Measurements from ENCODE around the gene CFC1B.
"Not testable (repeated sequence)": the region's sequence is repeated elsewhere in the genome, so short reads cannot be mapped to it uniquely, and the experiment has no call there.

CFC1B gene

GRCh38 chr2:130556441-130556840 lies 35.4 kb downstream of the CFC1B start:
- CTCF ChIA-PET; H3K27ac ChIP-seq (ENCODE audit: extremely low read depth, low read depth, low read length); POLR2A ChIA-PET; H3K36me3 ChIP-seq (ENCODE audit: control insufficient read depth in 2 of 2, insufficient read depth in 1 of 2, low read length in 2 of 2); H3K9me3 ChIP-seq (ENCODE audit: control insufficient read depth, insufficient read depth, low read depth, low read length); H3K4me1 ChIP-seq (ENCODE audit: control insufficient read depth, insufficient read depth, low read length); H3K4me3 ChIP-seq (ENCODE audit: low read depth, low read length): not testable (repeated sequence)

GRCh38 chr2:130566165-130566564 lies 45.1 kb downstream of the CFC1B start:
- H3K36me3 ChIP-seq (ENCODE audit: control insufficient read depth in 2 of 2, insufficient read depth in 1 of 2, low read length in 2 of 2); H3K4me3 ChIP-seq (ENCODE audit: low read depth, low read length); H3K9me3 ChIP-seq (ENCODE audit: control insufficient read depth, insufficient read depth, low read depth, low read length); H3K27ac ChIP-seq (ENCODE audit: extremely low read depth, low read depth, low read length); POLR2A ChIA-PET; H3K4me1 ChIP-seq (ENCODE audit: control insufficient read depth, insufficient read depth, low read length); CTCF ChIA-PET: not testable (repeated sequence)

- H3K36me3 ChIP-seq (ENCODE audit: control insufficient read depth in 2 of 2, insufficient read depth in 1 of 2, low read length in 2 of 2); CTCF ChIA-PET; H3K9me3 ChIP-seq (ENCODE audit: control insufficient read depth, insufficient read depth, low read depth, low read length); H3K4me1 ChIP-seq (ENCODE audit: control insufficient read depth, insufficient read depth, low read length); H3K27ac ChIP-seq (ENCODE audit: extremely low read depth, low read depth, low read length); POLR2A ChIA-PET; H3K4me3 ChIP-seq (ENCODE audit: low read depth, low read length): not testable (repeated sequence)
Observed at GRCh38 chr2:130571929-130572328, 50.9 kb downstream of the CFC1B start.

GRCh38 chr2:130574230-130574629 lies 53.2 kb downstream of the CFC1B start:
- H3K27ac ChIP-seq (ENCODE audit: extremely low read depth, low read depth, low read length); H3K9me3 ChIP-seq (ENCODE audit: control insufficient read depth, insufficient read depth, low read depth, low read length); CTCF ChIA-PET; H3K36me3 ChIP-seq (ENCODE audit: control insufficient read depth in 2 of 2, insufficient read depth in 1 of 2, low read length in 2 of 2); H3K4me3 ChIP-seq (ENCODE audit: low read depth, low read length); POLR2A ChIA-PET; H3K4me1 ChIP-seq (ENCODE audit: control insufficient read depth, insufficient read depth, low read length): not testable (repeated sequence)

GRCh38 chr2:130576209-130576784 lies 55.3 kb downstream of the CFC1B start:
- H3K9me3 ChIP-seq (ENCODE audit: control insufficient read depth, insufficient read depth, low read depth, low read length); POLR2A ChIA-PET; CTCF ChIA-PET: not testable (repeated sequence)

GRCh38 chr2:130577559-130577958 lies 56.5 kb downstream of the CFC1B start:
- H3K36me3 ChIP-seq (ENCODE audit: control insufficient read depth in 2 of 2, insufficient read depth in 1 of 2, low read length in 2 of 2); H3K9me3 ChIP-seq (ENCODE audit: control insufficient read depth, insufficient read depth, low read depth, low read length); H3K27ac ChIP-seq (ENCODE audit: extremely low read depth, low read depth, low read length); H3K4me1 ChIP-seq (ENCODE audit: control insufficient read depth, insufficient read depth, low read length); H3K4me3 ChIP-seq (ENCODE audit: low read depth, low read length); CTCF ChIA-PET; POLR2A ChIA-PET: not testable (repeated sequence)

More at GRCh38 chr2:130576209-130576784, 55.3 kb downstream of the CFC1B start:
- H3K4me1 ChIP-seq (ENCODE audit: control insufficient read depth, insufficient read depth, low read length); H3K27ac ChIP-seq (ENCODE audit: extremely low read depth, low read depth, low read length); H3K36me3 ChIP-seq (ENCODE audit: control insufficient read depth in 2 of 2, insufficient read depth in 1 of 2, low read length in 2 of 2); H3K4me3 ChIP-seq (ENCODE audit: low read depth, low read length): not testable (repeated sequence)
